ENCODE measurements around the gene CRHR1. TPM values are rescaled to one million over a fixed set of nuclear protein-coding genes. Genes with fewer than 3 reads are reported as not detected.

The CRHR1 gene
- total RNA-seq, 1 experiment from 2014 or later, result 0.15 TPM

GRCh38 chr17:45809499-45809898 is 25.4 kb downstream of the CRHR1 start:
- BruUV-seq (replicated peaks), result no TSS peak
- H3K4me1 ChIP-seq (ENCODE audit: control insufficient read depth, insufficient read depth, low read length), result no peaks in the 10 kb centered on the region
- no peaks in the 10 kb centered on the region for H3K9me3 ChIP-seq (ENCODE audit: control insufficient read depth, insufficient read depth, low read depth, low read length)
- no peaks in the 10 kb centered on the region for H3K36me3 ChIP-seq (ENCODE audit: control insufficient read depth, insufficient read depth, low read length)
- H3K27me3 ChIP-seq (ENCODE audit: control insufficient read depth, insufficient read depth, low read length), result no peaks in the 10 kb centered on the region
- DNase-seq (ENCODE audit: low read depth, low spot score), result no peak
- in situ Hi-C loops (cut with HindIII; ENCODE audit: low pct_unique_long_range_greater_than_20kb, low sequenced_read_pairs) (no loop called here), intact Hi-C loops (cut with micrococcal nuclease; ENCODE audit: unreplicated experiment) (no loop called here)
- no peak for ATAC-seq
- no peak overlapping the region for H3K4me3 ChIP-seq (ENCODE audit: low read depth in 2 of 2, low read length in 2 of 2)
- ChIA-PET POLR2A (no interaction called here), CTCF (no interaction called here)
- no peak overlapping the region for H3K27ac ChIP-seq (ENCODE audit: low read length)
- TF ChIP-seq CTCF (IDR thresholded peaks at IDR 0.05) (no peak), TCF7L2 (IDR thresholded peaks at IDR 0.05; ENCODE audit: low read depth, low read length) (no peak), SIN3A (IDR thresholded peaks at IDR 0.05; ENCODE audit: borderline replicate concordance, insufficient read depth, low read depth, low read length) (no peak)
- TF ChIP-seq, protein P1, sequence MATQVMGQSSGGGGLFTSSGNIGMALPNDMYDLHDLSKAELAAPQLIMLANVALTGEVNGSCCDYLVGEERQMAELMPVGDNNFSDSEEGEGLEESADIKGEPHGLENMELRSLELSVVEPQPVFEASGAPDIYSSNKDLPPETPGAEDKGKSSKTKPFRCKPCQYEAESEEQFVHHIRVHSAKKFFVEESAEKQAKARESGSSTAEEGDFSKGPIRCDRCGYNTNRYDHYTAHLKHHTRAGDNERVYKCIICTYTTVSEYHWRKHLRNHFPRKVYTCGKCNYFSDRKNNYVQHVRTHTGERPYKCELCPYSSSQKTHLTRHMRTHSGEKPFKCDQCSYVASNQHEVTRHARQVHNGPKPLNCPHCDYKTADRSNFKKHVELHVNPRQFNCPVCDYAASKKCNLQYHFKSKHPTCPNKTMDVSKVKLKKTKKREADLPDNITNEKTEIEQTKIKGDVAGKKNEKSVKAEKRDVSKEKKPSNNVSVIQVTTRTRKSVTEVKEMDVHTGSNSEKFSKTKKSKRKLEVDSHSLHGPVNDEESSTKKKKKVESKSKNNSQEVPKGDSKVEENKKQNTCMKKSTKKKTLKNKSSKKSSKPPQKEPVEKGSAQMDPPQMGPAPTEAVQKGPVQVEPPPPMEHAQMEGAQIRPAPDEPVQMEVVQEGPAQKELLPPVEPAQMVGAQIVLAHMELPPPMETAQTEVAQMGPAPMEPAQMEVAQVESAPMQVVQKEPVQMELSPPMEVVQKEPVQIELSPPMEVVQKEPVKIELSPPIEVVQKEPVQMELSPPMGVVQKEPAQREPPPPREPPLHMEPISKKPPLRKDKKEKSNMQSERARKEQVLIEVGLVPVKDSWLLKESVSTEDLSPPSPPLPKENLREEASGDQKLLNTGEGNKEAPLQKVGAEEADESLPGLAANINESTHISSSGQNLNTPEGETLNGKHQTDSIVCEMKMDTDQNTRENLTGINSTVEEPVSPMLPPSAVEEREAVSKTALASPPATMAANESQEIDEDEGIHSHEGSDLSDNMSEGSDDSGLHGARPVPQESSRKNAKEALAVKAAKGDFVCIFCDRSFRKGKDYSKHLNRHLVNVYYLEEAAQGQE (IDR thresholded peaks at IDR 0.05; ENCODE audit: insufficient read depth in 1 of 2, low read depth in 2 of 2, low read length in 1 of 2), result no peak

DNA sequence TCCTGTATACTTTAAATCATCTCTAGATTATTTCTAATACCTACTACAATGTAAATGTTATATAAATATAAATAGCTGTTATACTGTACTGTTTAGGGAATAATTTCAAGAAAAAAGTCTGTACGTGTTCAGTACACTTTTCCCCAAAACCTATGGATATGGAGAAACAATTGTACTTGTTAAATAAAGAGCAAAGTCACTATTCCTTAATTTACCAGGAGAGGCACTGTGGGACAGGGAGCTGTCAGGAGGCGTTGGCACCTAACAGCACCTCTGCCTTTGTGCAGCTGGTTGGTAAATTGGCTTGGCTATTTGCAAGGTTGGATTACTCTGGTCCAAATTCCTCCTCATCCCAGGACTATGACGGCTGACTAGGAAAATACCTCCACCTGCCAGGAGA is 28.0 kb downstream of the CRHR1 start:
- no TSS peak for BruUV-seq (replicated peaks)
- in situ Hi-C loops (cut with HindIII; ENCODE audit: low pct_unique_long_range_greater_than_20kb, low sequenced_read_pairs), result no loop called here

More for the DNA sequence above, 28.0 kb downstream of the CRHR1 start:
- intact Hi-C loops (cut with micrococcal nuclease; ENCODE audit: unreplicated experiment), result no loop called here
- no peaks in the 10 kb centered on the region for H3K4me1 ChIP-seq (ENCODE audit: control insufficient read depth, insufficient read depth, low read length)
- DNase-seq (ENCODE audit: low read depth, low spot score) (no peak), ATAC-seq (0 out of 2 replicates have a peak, but pooled peaks have one; percentile 50)
- H3K27ac ChIP-seq (ENCODE audit: low read length), result no peak overlapping the region
- TF ChIP-seq CTCF (IDR thresholded peaks at IDR 0.05), result no peak
- TF ChIP-seq POLR2AphosphoS5 (IDR thresholded peaks at IDR 0.05; ENCODE audit: low read depth, low read length), result no peak
- TF ChIP-seq, protein P1 (IDR thresholded peaks at IDR 0.05; ENCODE audit: insufficient read depth in 1 of 2, low read depth in 2 of 2, low read length in 1 of 2), result no peak
- no peak for TF ChIP-seq SIN3A (IDR thresholded peaks at IDR 0.05; ENCODE audit: borderline replicate concordance, insufficient read depth, low read depth, low read length)
- no peak for TF ChIP-seq TCF7L2 (IDR thresholded peaks at IDR 0.05; ENCODE audit: low read depth, low read length)
- no peaks in the 10 kb centered on the region for H3K36me3 ChIP-seq (ENCODE audit: control insufficient read depth, insufficient read depth, low read length)
- H3K4me3 ChIP-seq (ENCODE audit: low read depth in 2 of 2, low read length in 2 of 2), result no peak overlapping the region
- POLR2A ChIA-PET, result no interaction called here
- no peaks in the 10 kb centered on the region for H3K27me3 ChIP-seq (ENCODE audit: control insufficient read depth, insufficient read depth, low read length)
- CTCF ChIA-PET, result interaction anchor here (0.5 kb wide), 1 partner anchor 125 kb away, joined by 3 read pairs; no protein-coding TSS in a partner anchor
- no peaks in the 10 kb centered on the region for H3K9me3 ChIP-seq (ENCODE audit: control insufficient read depth, insufficient read depth, low read depth, low read length)

All from Panc1 (cell line).